Stimulated activated CD4-positive, alpha-beta T cell treated with anti-CD3 and anti-CD28 coated beads, Interleukin-15, amount 100 ng/mL, for 1 hour (primary cell): ENCODE measurements around the gene PDSS2.
"Not testable (repeated sequence)": the region's sequence is repeated elsewhere in the genome, so short reads cannot be mapped to it uniquely, and the experiment has no call there.

ENCODE experiments used
- DNase-seq, 2 donors: peaks; one replicate each; pipeline ENCODE4 v3.0.0-alpha.2; 2020; ENCODE audit warnings: low read depth in 1 of 2, low spot score in 1 of 2

PDSS2 gene

GRCh38 chr6:107323133-107323785 is 136.1 kb downstream of the PDSS2 start:
- no peak for DNase-seq

GRCh38 chr6:107321793-107322192 is 137.6 kb downstream of the PDSS2 start:
- DNase-seq = no peak

- no peak for DNase-seq
These were observed 139.3 kb downstream of the PDSS2 start for GRCh38 chr6:107319906-107320530.

- no peak for DNase-seq
These were observed 141.1 kb downstream of the PDSS2 start for GRCh38 chr6:107318100-107318736.

- DNase-seq = no peak
These were observed 144.2 kb downstream of the PDSS2 start for GRCh38 chr6:107315114-107315513.

GRCh38 chr6:107314531-107314939 is 144.8 kb downstream of the PDSS2 start:
- no peak for DNase-seq

- no peak for DNase-seq
These were observed 145.6 kb downstream of the PDSS2 start for GRCh38 chr6:107313776-107314175.

GRCh38 chr6:107310362-107310761 is 149.0 kb downstream of the PDSS2 start:
- DNase-seq = no peak

GRCh38 chr6:107308677-107309076 is 150.7 kb downstream of the PDSS2 start:
- DNase-seq = no peak

GRCh38 chr6:107305994-107306393 is 153.4 kb downstream of the PDSS2 start:
- not testable (repeated sequence) for DNase-seq

- DNase-seq = no peak
These were observed 154.0 kb downstream of the PDSS2 start for GRCh38 chr6:107305391-107305790.

GRCh38 chr6:107304421-107305025 is 154.8 kb downstream of the PDSS2 start:
- DNase-seq = no peak

GRCh38 chr6:107293350-107293749 is 166.0 kb downstream of the PDSS2 start:
- DNase-seq = no peak

GRCh38 chr6:107292715-107293271 is 166.6 kb downstream of the PDSS2 start:
- no peak for DNase-seq

- DNase-seq = no peak
These were observed 168.9 kb downstream of the PDSS2 start for GRCh38 chr6:107290491-107290890.

- not testable (repeated sequence) for DNase-seq
These were observed 170.1 kb downstream of the PDSS2 start for GRCh38 chr6:107289258-107289657.

- not testable (repeated sequence) for DNase-seq
These were observed 173.7 kb downstream of the PDSS2 start for GRCh38 chr6:107285683-107286082.

GRCh38 chr6:107284805-107285204 is 174.6 kb downstream of the PDSS2 start:
- DNase-seq = no peak

- no peak for DNase-seq
These were observed 178.6 kb downstream of the PDSS2 start for GRCh38 chr6:107280791-107281190.

- not testable (repeated sequence) for DNase-seq
These were observed 179.4 kb downstream of the PDSS2 start for GRCh38 chr6:107280001-107280400.

GRCh38 chr6:107275330-107275865 is 184.0 kb downstream of the PDSS2 start:
- DNase-seq = no peak
